IMR-90 (cell line): ENCODE results near the gene LIN7B.
A peak's percentile ranks its signal among the peaks of the same experiment; 100 is the strongest.

Source experiments
- CEBPB ChIP-seq: IDR thresholded peaks from 2 replicates; pipeline ENCODE4 v1.6.1; 2012; ENCODE audit warnings: low read depth, low read length, improper control_type of control experiment
- CTCF ChIP-seq: conservative IDR thresholded peaks from 2 replicates; pipeline ENCODE4 v1.5.1; 2012; ENCODE audit warnings: mild to moderate bottlenecking, low read depth, low read length, improper control_type of control experiment
- ELK1 ChIP-seq: fragments of 150-350 bp; IDR thresholded peaks from 2 replicates; pipeline ENCODE4 v1.6.1; 2016; ENCODE audit warnings: low read depth, mild to moderate bottlenecking, low read length, moderate library complexity, borderline replicate concordance
- MAFK ChIP-seq: IDR thresholded peaks from 2 replicates; pipeline ENCODE4 v1.6.1; 2012; ENCODE audit warnings: low read depth, low read length, improper control_type of control experiment
- POLR2A ChIP-seq: IDR thresholded peaks from 2 replicates; pipeline ENCODE4 v1.6.1; 2012; ENCODE audit warnings: mild to moderate bottlenecking, low read depth, low read length
- RCOR1 ChIP-seq: IDR thresholded peaks from 2 replicates; pipeline ENCODE4 v1.6.1; 2012; ENCODE audit warnings: mild to moderate bottlenecking, low read length, improper control_type of control experiment; ENCODE audit not compliant: insufficient replicate concordance
- SMC3 ChIP-seq: fragments of 150-350 bp; IDR thresholded peaks from 2 replicates; pipeline ENCODE4 v1.6.1; 2016; ENCODE audit warnings: low read depth, mild to moderate bottlenecking, antibody characterized with exemption, low read length, moderate library complexity
- USF2 ChIP-seq: fragments of 150-350 bp; IDR thresholded peaks from 2 replicates; pipeline ENCODE4 v1.6.1; 2017; ENCODE audit warnings: mild to moderate bottlenecking, antibody characterized with exemption, low read length, low read depth

GRCh38 chr19:49118565-49119410 is 4.6 kb downstream of the LIN7B start, which contains the start of gene C19orf73:
- no peak; the same call in 1 of the 2 replicates for TF ChIP-seq CTCF
- no peak for TF ChIP-seq ELK1
- no peak for TF ChIP-seq MAFK
- peak; percentile 50; the same call in 1 of the 2 replicates for TF ChIP-seq POLR2A
- no peak for TF ChIP-seq SMC3
- no peak for TF ChIP-seq RCOR1
- no peak for TF ChIP-seq USF2
- 0 out of 2 replicates have a peak, but pooled peaks have one; percentile 18 for TF ChIP-seq CEBPB
